Body of pancreas (tissue), 4 donors: ENCODE results near the gene AFF3.

Experiments
- CTCF ChIP-seq, 7 experiments: fragments of 450-650 bp in 4 of 7; fragments of 200-600 bp in 3 of 7; sonication (generic) in 3 of 7; IDR thresholded peaks; one replicate each; pipeline ENCODE4 v1.5.1; 2016 to 2019; ENCODE audit warnings: antibody characterized with exemption in 7 of 7
- POLR2A ChIP-seq, 3 donors: fragments of 450-650 bp; IDR thresholded peaks; one replicate each; pipeline ENCODE4 v1.6.1; 2016; ENCODE audit warnings: antibody characterized with exemption in 3 of 3, mild to moderate bottlenecking in 2 of 3

DNA sequence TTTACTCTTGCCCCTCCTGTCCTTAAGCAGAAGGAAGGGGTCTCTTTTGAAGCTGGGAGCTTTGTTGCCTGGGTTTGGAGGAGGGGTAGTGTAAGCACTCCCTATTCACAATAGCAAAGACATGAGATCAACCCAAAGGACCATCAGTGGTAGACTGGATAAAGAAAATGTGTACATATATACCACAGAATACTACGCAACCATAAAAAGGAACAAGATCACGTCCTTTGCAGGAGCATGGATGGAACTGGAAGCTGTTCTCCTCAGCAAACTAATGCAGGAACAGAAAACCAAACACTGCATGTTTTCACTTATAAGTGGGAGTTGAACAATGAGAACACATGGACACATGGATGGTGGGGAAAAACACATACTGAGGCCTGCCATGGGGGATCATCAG is 371.5 kb downstream of the AFF3 start:
- TF ChIP-seq CTCF (IDR thresholded peaks at IDR 0.05): no peak
- no peak for TF ChIP-seq POLR2A (IDR thresholded peaks at IDR 0.05)
